Type B pancreatic cell (in vitro differentiated cells): ENCODE results near the gene UBA3. TPM values are rescaled to one million over a fixed set of nuclear protein-coding genes. Genes with fewer than 3 reads are reported as not detected.

Source experiments
- DNase-seq: peaks from one replicate; pipeline ENCODE4 v3.0.0; 2021; ENCODE audit warnings: mixed read lengths; ENCODE audit not compliant: unreplicated experiment; ENCODE audit errors: extremely low spot score
- H3K27ac Mint-ChIP-seq: 2 replicates; pipeline ENCODE4 v1.8.0; 2021; ENCODE audit warnings: mild to moderate bottlenecking, mixed read lengths
- H3K27me3 Mint-ChIP-seq: 2 replicates; pipeline ENCODE4 v1.8.0; 2021; ENCODE audit warnings: mixed read lengths
- H3K36me3 Mint-ChIP-seq: 2 replicates; pipeline ENCODE4 v1.8.0; 2021; ENCODE audit warnings: mixed read lengths
- H3K4me1 Mint-ChIP-seq: one replicate; pipeline ENCODE4 v1.8.0; 2021; ENCODE audit warnings: mixed read lengths; ENCODE audit not compliant: unreplicated experiment
- H3K4me3 Mint-ChIP-seq: 2 replicates; pipeline ENCODE4 v1.8.0; 2021; ENCODE audit warnings: mild to moderate bottlenecking, mixed read lengths
- H3K9me3 Mint-ChIP-seq: 2 replicates; pipeline ENCODE4 v1.8.0; 2021; ENCODE audit warnings: mixed read lengths
- total RNA-seq: library from RNA; stranded (reverse); gene quantifications from 2 replicates; pipeline ENCODE4 v1.2.1, GENCODE V29; 2021; ENCODE audit warnings: low replicate concordance
- TF ChIP-seq, protein P1 (sequence below): fragments of 200-600 bp; sonication (generic); conservative IDR thresholded peaks from 2 replicates; pipeline ENCODE4 v1.5.0; 2021; ENCODE audit warnings: antibody characterized with exemption, mild to moderate bottlenecking

Gene UBA3
- total RNA-seq, 1 donor from 2014 or later = 68.5 TPM

DNA sequence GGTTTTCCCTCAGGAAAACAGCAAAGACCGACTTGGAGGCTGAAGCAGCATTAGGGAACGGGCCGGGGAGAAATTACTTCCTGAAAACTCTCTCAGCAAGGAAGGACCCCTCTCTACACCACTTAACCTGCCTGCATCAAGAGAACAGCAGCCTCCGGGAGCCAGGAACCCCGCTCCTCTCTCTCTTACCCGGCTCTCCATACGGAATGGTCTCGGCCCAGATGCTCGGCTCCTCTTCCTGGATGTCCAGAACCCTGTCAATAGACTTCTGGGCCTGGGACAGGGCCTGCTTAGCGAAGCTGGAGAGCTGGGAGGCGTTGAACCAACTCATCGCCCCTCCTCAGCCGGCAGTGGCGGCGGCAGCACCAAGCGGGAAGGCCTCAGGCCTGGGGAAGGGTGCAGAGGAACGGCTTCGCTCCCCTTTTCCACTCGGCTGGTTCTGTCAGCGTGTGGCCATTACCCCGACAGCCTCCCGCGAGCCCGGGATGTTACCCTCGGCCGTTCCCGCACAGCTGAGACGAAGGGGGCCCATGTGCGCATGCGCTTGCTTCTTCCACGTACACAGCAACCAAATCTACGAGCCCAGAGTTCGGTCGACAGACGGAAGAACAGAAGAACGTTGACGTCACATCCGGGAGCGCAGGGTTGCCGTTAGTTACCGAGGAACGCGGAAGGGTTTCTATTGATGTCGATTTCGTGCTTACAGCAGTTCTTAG is 28.3 kb downstream of the UBA3 start, which contains the start of gene TMF1:
Gene TMF1 (minus strand): TSS at position 578 of the 716 bp plus-strand sequence. CDS start 247 bp downstream, at position 331.
- Mint-ChIP-seq H3K4me1 (peaks cover 27% of the 10 kb centered on the region), H3K27ac (peak within 1 kb of the TSS; percentile 98), H3K27me3 (no peaks in the 10 kb centered on the region), H3K36me3 (peaks cover 25% of the 10 kb centered on the region), H3K9me3 (no peaks in the 10 kb centered on the region), H3K4me3 (peak within 1 kb of the TSS; percentile 98)
- TF ChIP-seq, protein P1, sequence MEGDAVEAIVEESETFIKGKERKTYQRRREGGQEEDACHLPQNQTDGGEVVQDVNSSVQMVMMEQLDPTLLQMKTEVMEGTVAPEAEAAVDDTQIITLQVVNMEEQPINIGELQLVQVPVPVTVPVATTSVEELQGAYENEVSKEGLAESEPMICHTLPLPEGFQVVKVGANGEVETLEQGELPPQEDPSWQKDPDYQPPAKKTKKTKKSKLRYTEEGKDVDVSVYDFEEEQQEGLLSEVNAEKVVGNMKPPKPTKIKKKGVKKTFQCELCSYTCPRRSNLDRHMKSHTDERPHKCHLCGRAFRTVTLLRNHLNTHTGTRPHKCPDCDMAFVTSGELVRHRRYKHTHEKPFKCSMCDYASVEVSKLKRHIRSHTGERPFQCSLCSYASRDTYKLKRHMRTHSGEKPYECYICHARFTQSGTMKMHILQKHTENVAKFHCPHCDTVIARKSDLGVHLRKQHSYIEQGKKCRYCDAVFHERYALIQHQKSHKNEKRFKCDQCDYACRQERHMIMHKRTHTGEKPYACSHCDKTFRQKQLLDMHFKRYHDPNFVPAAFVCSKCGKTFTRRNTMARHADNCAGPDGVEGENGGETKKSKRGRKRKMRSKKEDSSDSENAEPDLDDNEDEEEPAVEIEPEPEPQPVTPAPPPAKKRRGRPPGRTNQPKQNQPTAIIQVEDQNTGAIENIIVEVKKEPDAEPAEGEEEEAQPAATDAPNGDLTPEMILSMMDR = no peak
- DNase-seq = peak; percentile 98

GRCh38 chr3:69048990-69049389 is 31.2 kb downstream of the UBA3 start:
- no peak for DNase-seq
- no peak overlapping the region for H3K27ac Mint-ChIP-seq
- H3K4me3 Mint-ChIP-seq = no peak overlapping the region
- H3K36me3 Mint-ChIP-seq = peaks cover 28% of the 10 kb centered on the region
- H3K9me3 Mint-ChIP-seq = no peaks in the 10 kb centered on the region
- TF ChIP-seq, protein P1 = no peak
- no peaks in the 10 kb centered on the region for H3K27me3 Mint-ChIP-seq
- peaks cover 34% of the 10 kb centered on the region for H3K4me1 Mint-ChIP-seq

DNA sequence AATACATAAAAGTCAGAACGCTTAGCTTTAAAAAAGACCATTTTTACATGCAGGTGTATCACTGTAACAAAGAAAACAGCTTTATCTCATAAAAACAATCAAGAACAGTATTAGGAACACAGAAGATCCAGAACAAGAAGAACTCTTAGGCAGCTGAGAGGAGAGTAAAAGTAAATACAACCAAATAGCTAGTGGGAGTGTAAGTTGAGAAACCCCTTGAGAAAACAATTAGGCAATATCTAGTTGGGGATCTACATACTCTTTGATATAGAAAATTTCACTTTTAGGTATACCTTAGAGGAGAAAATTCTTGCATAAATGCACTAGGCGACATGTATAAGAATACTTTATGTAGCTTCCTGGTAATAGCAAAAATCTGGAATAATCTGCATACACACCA is 35.6 kb downstream of the UBA3 start:
- TF ChIP-seq, protein P1 = no peak
- H3K4me3 Mint-ChIP-seq = no peak overlapping the region
- H3K4me1 Mint-ChIP-seq = peaks cover 15% of the 10 kb centered on the region
- H3K27me3 Mint-ChIP-seq = no peaks in the 10 kb centered on the region
- no peak overlapping the region for H3K27ac Mint-ChIP-seq
- DNase-seq = no peak
- peaks cover 35% of the 10 kb centered on the region for H3K36me3 Mint-ChIP-seq
- H3K9me3 Mint-ChIP-seq = no peaks in the 10 kb centered on the region

- H3K27ac Mint-ChIP-seq = no peak overlapping the region
- DNase-seq = no peak
- H3K27me3 Mint-ChIP-seq = no peaks in the 10 kb centered on the region
- no peak overlapping the region for H3K4me3 Mint-ChIP-seq
- H3K36me3 Mint-ChIP-seq = peaks cover 33% of the 10 kb centered on the region
- no peaks in the 10 kb centered on the region for H3K4me1 Mint-ChIP-seq
- TF ChIP-seq, protein P1 = no peak
- H3K9me3 Mint-ChIP-seq = no peaks in the 10 kb centered on the region
These were observed 46.7 kb downstream of the UBA3 start for GRCh38 chr3:69033470-69033869.

DNA sequence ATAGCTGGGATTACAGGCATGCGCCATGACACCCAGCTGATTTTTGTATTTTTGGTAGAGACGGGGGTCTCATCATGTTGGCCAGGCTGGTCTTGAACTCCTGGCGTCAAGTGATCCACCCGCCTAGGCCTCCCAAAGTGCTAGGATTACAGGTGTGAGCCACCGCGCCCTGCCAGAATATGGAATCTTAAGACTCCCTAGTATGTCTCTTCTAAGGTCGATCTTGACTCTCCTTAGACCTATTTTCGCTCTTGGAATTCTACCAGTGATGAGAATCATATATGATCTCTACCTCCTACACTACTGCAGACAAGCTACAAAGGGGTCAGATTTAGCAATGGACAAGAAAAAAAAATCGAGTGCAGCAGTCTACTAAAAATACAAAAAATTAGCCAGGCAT is 47.4 kb downstream of the UBA3 start:
- Mint-ChIP-seq H3K36me3 (peaks cover 34% of the 10 kb centered on the region), H3K27ac (no peak overlapping the region), H3K9me3 (no peaks in the 10 kb centered on the region)

More for the DNA sequence above, 47.4 kb downstream of the UBA3 start:
- TF ChIP-seq, protein P1 = no peak
- no peaks in the 10 kb centered on the region for H3K4me1 Mint-ChIP-seq
- no peaks in the 10 kb centered on the region for H3K27me3 Mint-ChIP-seq
- no peak overlapping the region for H3K4me3 Mint-ChIP-seq
- no peak for DNase-seq
